ENCODE results near the gene APMAP. TPM values are rescaled to one million over a fixed set of nuclear protein-coding genes. Genes with fewer than 3 reads are reported as not detected.
A peak's percentile ranks its signal among the peaks of the same experiment; 100 is the strongest.

Gene APMAP
- total RNA-seq, 1 donor from 2014 or later = 76.3 TPM

DNA sequence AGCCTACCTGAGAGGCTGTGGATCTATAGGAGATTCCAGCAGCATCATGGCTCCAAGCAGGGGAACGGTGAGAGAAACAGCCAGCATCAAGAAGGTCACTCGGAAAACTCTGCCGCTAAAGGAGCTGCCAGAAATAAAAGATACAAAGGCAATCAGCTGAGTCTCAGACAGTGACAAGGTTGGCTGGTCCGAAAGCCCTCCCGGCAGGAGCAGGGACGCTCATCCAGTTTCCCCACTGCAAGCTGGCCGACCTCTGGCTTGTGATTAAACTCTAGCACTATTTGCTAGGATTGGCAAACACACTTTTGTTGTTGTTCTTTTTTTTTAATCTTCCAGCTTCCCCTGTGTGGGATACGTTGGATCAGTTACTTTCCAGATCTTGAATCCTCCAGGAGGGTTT lies 8.7 kb downstream of the APMAP start:
- Mint-ChIP-seq H3K9me3 (ENCODE audit: unreplicated experiment) (no peaks in the 10 kb centered on the region), H3K4me1 (ENCODE audit: unreplicated experiment) (no peaks in the 10 kb centered on the region), H3K36me3 (ENCODE audit: unreplicated experiment) (peaks cover 32% of the 10 kb centered on the region), H3K27ac (ENCODE audit: unreplicated experiment) (no peak overlapping the region), H3K4me3 (ENCODE audit: unreplicated experiment) (no peak overlapping the region), H3K27me3 (ENCODE audit: unreplicated experiment) (no peaks in the 10 kb centered on the region)
- TF ChIP-seq, protein P1, sequence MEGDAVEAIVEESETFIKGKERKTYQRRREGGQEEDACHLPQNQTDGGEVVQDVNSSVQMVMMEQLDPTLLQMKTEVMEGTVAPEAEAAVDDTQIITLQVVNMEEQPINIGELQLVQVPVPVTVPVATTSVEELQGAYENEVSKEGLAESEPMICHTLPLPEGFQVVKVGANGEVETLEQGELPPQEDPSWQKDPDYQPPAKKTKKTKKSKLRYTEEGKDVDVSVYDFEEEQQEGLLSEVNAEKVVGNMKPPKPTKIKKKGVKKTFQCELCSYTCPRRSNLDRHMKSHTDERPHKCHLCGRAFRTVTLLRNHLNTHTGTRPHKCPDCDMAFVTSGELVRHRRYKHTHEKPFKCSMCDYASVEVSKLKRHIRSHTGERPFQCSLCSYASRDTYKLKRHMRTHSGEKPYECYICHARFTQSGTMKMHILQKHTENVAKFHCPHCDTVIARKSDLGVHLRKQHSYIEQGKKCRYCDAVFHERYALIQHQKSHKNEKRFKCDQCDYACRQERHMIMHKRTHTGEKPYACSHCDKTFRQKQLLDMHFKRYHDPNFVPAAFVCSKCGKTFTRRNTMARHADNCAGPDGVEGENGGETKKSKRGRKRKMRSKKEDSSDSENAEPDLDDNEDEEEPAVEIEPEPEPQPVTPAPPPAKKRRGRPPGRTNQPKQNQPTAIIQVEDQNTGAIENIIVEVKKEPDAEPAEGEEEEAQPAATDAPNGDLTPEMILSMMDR (IDR thresholded peaks at IDR 0.05) = no peak
- DNase-seq (ENCODE audit: extremely low spot score, unreplicated experiment) = peak; percentile 71

DNA sequence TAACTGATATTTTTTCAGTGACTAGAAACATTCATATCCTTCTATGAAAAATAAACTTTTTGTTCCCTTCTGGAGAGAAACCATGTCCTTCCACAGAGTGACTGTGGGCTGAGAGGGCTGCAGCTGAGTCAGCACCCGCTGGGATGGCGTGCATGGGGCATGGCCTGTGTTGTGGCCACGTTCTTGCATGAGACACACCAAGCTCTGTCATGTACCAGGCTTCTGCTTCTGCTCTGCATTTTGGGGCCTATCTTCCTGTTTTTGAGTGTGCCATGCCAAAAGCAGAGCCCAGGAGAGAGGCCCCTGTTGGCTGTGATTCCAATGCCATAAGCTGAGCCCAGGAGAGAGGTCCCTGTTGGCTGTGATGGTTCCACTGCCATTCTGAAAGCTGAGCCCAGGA lies 10.8 kb downstream of the APMAP start:
- H3K4me1 Mint-ChIP-seq (ENCODE audit: unreplicated experiment) = no peaks in the 10 kb centered on the region
- peaks cover 49% of the 10 kb centered on the region for H3K36me3 Mint-ChIP-seq (ENCODE audit: unreplicated experiment)
- TF ChIP-seq, protein P1 (IDR thresholded peaks at IDR 0.05) = no peak
- no peak overlapping the region for H3K4me3 Mint-ChIP-seq (ENCODE audit: unreplicated experiment)
- H3K9me3 Mint-ChIP-seq (ENCODE audit: unreplicated experiment) = peaks cover 2% of the 10 kb centered on the region
- no peaks in the 10 kb centered on the region for H3K27me3 Mint-ChIP-seq (ENCODE audit: unreplicated experiment)
- no peak overlapping the region for H3K27ac Mint-ChIP-seq (ENCODE audit: unreplicated experiment)
- DNase-seq (ENCODE audit: extremely low spot score, unreplicated experiment) = no peak

DNA sequence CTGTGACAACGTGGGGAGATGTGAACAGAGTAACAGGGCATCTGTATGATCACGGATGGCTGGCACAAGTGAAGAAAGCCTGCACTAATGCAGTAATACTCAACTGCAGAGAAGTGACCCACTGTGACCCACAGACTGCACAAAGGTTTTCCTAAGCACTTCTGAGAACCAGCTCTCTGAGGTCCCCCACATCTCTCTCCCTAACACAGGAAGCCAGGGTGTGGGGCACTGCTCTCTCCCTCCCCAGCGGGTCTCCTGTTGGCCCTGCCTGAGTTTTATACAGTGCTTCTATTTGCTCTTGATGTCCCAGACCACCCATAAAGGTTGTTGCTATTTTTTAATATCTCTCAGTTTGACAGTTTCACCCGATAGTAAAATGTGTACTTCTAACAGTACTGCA lies 11.3 kb downstream of the APMAP start:
- H3K9me3 Mint-ChIP-seq (ENCODE audit: unreplicated experiment) = peaks cover 6% of the 10 kb centered on the region
- H3K27ac Mint-ChIP-seq (ENCODE audit: unreplicated experiment) = no peak overlapping the region
- DNase-seq (ENCODE audit: extremely low spot score, unreplicated experiment) = no peak
- no peaks in the 10 kb centered on the region for H3K27me3 Mint-ChIP-seq (ENCODE audit: unreplicated experiment)
- TF ChIP-seq, protein P1 (IDR thresholded peaks at IDR 0.05) = no peak
- no peaks in the 10 kb centered on the region for H3K4me1 Mint-ChIP-seq (ENCODE audit: unreplicated experiment)
- peaks cover 54% of the 10 kb centered on the region for H3K36me3 Mint-ChIP-seq (ENCODE audit: unreplicated experiment)
- no peak overlapping the region for H3K4me3 Mint-ChIP-seq (ENCODE audit: unreplicated experiment)

DNA sequence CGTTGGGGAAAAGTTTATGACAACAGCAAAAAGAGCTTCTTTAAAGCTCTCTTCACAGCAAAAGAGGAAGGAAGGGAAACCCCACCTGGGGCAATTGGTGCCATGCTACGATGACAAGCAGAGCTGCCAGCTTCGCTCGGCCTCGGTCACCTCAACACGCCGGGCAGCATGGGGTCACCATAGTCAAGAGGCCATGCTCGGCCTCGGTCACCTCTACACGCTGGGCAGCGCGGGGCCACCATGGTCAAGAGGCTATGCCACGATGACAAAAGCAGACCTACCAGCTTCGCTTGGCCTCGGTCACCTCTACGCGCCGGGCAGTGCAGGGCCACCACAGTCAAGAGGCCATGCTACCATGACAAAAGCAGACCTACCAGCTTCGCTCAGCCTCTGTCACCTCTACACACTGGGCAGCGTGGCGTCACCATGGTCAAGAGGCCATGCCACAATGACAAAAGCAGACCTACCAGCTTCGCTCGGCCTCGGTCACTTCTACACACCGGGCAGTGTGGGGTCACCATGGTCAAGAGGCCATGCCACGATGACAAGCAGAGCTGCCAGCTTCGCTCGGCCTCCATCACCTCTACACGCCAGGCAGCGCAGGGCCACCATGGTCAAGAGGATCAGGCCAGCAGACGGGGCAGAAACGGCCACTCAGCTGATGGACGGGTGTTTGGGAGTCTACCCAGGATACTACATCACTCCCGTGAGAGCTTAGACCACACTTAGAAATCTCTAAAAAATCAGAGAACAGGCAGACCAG lies 12.1 kb downstream of the APMAP start:
- no peaks in the 10 kb centered on the region for H3K27me3 Mint-ChIP-seq (ENCODE audit: unreplicated experiment)
- H3K4me1 Mint-ChIP-seq (ENCODE audit: unreplicated experiment) = no peaks in the 10 kb centered on the region
- no peak overlapping the region for H3K27ac Mint-ChIP-seq (ENCODE audit: unreplicated experiment)
- H3K9me3 Mint-ChIP-seq (ENCODE audit: unreplicated experiment) = peaks cover 14% of the 10 kb centered on the region
- DNase-seq (ENCODE audit: extremely low spot score, unreplicated experiment) = no peak
- no peak overlapping the region for H3K4me3 Mint-ChIP-seq (ENCODE audit: unreplicated experiment)
- peaks cover 62% of the 10 kb centered on the region for H3K36me3 Mint-ChIP-seq (ENCODE audit: unreplicated experiment)
- TF ChIP-seq, protein P1 (IDR thresholded peaks at IDR 0.05) = no peak

DNA sequence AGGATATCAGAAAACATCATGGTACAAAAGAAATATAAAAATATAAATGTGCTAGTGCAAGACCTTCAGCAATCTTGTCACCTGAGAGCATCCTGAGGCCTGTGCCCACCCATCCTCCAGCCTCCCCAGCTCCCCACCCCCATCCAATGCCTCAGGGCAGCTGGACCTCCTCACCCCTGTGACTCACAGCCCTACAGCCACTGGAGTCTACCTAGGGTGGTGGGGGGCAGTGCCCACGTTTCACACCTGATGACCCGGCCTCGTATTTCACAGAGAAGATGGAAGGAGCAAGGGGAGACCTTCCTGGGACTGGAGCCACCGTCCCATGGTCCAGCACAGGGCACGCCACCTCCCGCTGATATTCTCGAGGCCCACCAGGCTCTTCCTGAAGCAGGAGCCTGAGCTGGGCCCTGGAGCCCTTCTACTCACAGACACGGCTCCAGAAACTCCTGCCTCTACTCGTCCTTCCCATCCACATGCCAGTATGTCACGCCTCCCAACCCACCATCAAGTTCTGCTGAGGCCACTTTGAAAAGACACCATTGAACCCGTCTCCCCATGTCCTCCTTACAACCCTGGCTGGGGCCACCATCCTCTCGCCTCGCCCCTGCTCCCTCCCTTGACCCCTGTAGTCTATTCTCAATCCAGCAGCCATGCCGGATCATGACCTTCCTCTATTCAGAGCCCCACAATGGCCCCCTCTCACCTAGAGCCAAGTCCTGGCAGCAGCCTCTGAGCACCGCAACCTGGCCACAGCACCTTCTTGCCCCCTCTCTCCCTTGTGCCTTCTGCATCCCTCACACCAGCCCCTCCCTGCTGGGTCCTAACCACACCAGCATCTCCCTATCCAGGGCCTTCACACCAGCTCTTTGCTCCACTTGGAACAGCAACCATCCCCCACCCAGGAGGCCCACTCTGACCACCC lies 13.3 kb downstream of the APMAP start:
- no peak overlapping the region for H3K4me3 Mint-ChIP-seq (ENCODE audit: unreplicated experiment)
- peaks cover 16% of the 10 kb centered on the region for H3K9me3 Mint-ChIP-seq (ENCODE audit: unreplicated experiment)
- H3K4me1 Mint-ChIP-seq (ENCODE audit: unreplicated experiment) = no peaks in the 10 kb centered on the region

More for the DNA sequence above, 13.3 kb downstream of the APMAP start:
- no peak overlapping the region for H3K27ac Mint-ChIP-seq (ENCODE audit: unreplicated experiment)
- DNase-seq (ENCODE audit: extremely low spot score, unreplicated experiment) = peak; percentile 74
- H3K27me3 Mint-ChIP-seq (ENCODE audit: unreplicated experiment) = no peaks in the 10 kb centered on the region
- peaks cover 69% of the 10 kb centered on the region for H3K36me3 Mint-ChIP-seq (ENCODE audit: unreplicated experiment)
- TF ChIP-seq, protein P1 (IDR thresholded peaks at IDR 0.05) = no peak

Measured in osteocyte (in vitro differentiated cells).